SK-N-SH (cell line): ENCODE results near the gene HYPK. TPM values are rescaled to one million over a fixed set of nuclear protein-coding genes. Genes with fewer than 3 reads are reported as not detected.

Source experiments
- CTCF ChIA-PET: fragments of 300-600, 350-600 bp; formaldehyde crosslinking; extraction: SDS; loops from one replicate; lab custom pipeline; 2021; lab: Yijun Ruan, JAX
- POLR2A ChIA-PET: fragments of 350-600 bp; sonication (Branson Sonifier 250); formaldehyde crosslinking; extraction: SDS; loops from one replicate; lab custom pipeline; 2020; ENCODE audit warnings: antibody characterized with exemption, inconsistent platforms; lab: Yijun Ruan, JAX
- DNase-seq: peaks from one replicate; pipeline ENCODE4 v3.0.0; 2012
- H2AFZ ChIP-seq: fragments of 200-600 bp; sonication (generic); 2 replicates; pipeline ENCODE4 v1.8.1; 2016; ENCODE audit warnings: antibody characterized with exemption, mild to moderate bottlenecking, low read depth
- H3F3A ChIP-seq: fragments of 200-600 bp; sonication (generic); replicated peaks from 2 replicates; pipeline ENCODE3; 2016; ENCODE audit warnings: antibody characterized with exemption, mild to moderate bottlenecking; ENCODE audit not compliant: insufficient read depth
- H3K27ac ChIP-seq, 2 experiments: fragments of 200-500 bp in 1 of 2; fragments of 200-600 bp in 1 of 2; sonication (Bioruptor generic) in 1 of 2; sonication (generic), shearing (Covaris generic) in 1 of 2; 2 replicates each; pipeline versions ENCODE4 v1.5.1 to v1.6.1; 2014 to 2016; ENCODE audit warnings: low read depth in 2 of 2, inconsistent platforms in 1 of 2, low read length in 1 of 2, mild to moderate bottlenecking in 1 of 2, mixed read lengths in 1 of 2
- H3K27me3 ChIP-seq: fragments of 200-600 bp; sonication (generic), shearing (Covaris generic); 2 replicates; pipeline ENCODE4 v1.6.1; 2016; ENCODE audit warnings: mixed run types; ENCODE audit not compliant: insufficient read depth
- H3K36me3 ChIP-seq, 2 experiments: fragments of 200-500 bp in 1 of 2; fragments of 200-600 bp in 1 of 2; sonication (Bioruptor generic) in 1 of 2; sonication (generic) in 1 of 2; replicated peaks in 1 of 2; 2 replicates each; pipeline versions ENCODE3 to v1.5.1; 2014 to 2016; ENCODE audit warnings: low read length in 1 of 2, mild to moderate bottlenecking in 1 of 2; ENCODE audit not compliant: insufficient read depth in 2 of 2, control insufficient read depth in 1 of 2
- H3K4me1 ChIP-seq, 2 experiments: fragments of 200-500 bp in 1 of 2; fragments of 200-600 bp in 1 of 2; sonication (Bioruptor generic) in 1 of 2; sonication (generic), shearing (Covaris generic) in 1 of 2; 2 replicates each; pipeline versions ENCODE4 v1.5.1 to v1.6.1; 2014 to 2016; ENCODE audit warnings: low read depth in 1 of 2, low read length in 1 of 2, mixed run types in 1 of 2; ENCODE audit not compliant: insufficient read depth in 2 of 2, control insufficient read depth in 1 of 2
- H3K4me2 ChIP-seq: fragments of 200-600 bp; sonication (generic), shearing (Covaris generic); 2 replicates; pipeline ENCODE4 v1.6.1; 2017; ENCODE audit warnings: mixed run types
- H3K4me3 ChIP-seq, 2 experiments: fragments of 200-500 bp in 1 of 2; fragments of 200-600 bp in 1 of 2; sonication (Bioruptor generic) in 1 of 2; sonication (generic), shearing (Covaris generic) in 1 of 2; 2 replicates each; pipeline versions ENCODE4 v1.5.1 to v1.8.1; 2014 to 2016; ENCODE audit warnings: low read depth in 2 of 2, inconsistent platforms in 1 of 2, low read length in 1 of 2, mild to moderate bottlenecking in 1 of 2, mixed read lengths in 1 of 2, moderate library complexity in 1 of 2
- H3K79me2 ChIP-seq: fragments of 200-600 bp; sonication (generic); 2 replicates; pipeline ENCODE4 v1.8.1; 2017; ENCODE audit warnings: mild to moderate bottlenecking; ENCODE audit not compliant: insufficient read depth
- H3K9ac ChIP-seq: fragments of 200-600 bp; sonication (generic); 2 replicates; pipeline ENCODE4 v1.6.1; 2017; ENCODE audit warnings: mixed run types
- H3K9me2 ChIP-seq: fragments of 200-600 bp; sonication (generic); 2 replicates; pipeline ENCODE4 v1.6.1; 2017; ENCODE audit warnings: mixed run types
- H3K9me3 ChIP-seq: fragments of 200-600 bp; sonication (generic); 2 replicates; pipeline ENCODE4 v1.6.1; 2017; ENCODE audit warnings: mixed run types, mild to moderate bottlenecking, moderate library complexity
- H4K20me1 ChIP-seq: fragments of 200-600 bp; sonication (generic); 2 replicates; pipeline ENCODE4 v1.6.1; 2017; ENCODE audit warnings: mild to moderate bottlenecking, mixed run types; ENCODE audit not compliant: insufficient read depth
- CHD2 ChIP-seq: fragments of 150-350 bp; IDR thresholded peaks from 2 replicates; pipeline ENCODE4 v1.6.1; 2018; ENCODE audit warnings: low read length; ENCODE audit not compliant: partially characterized antibody
- CTCF ChIP-seq: fragments of 200-600 bp; sonication (generic); IDR thresholded peaks from 2 replicates; pipeline ENCODE4 v1.6.1; 2017; ENCODE audit warnings: antibody characterized with exemption, mild to moderate bottlenecking, moderate library complexity
- FOSL2 ChIP-seq: IDR thresholded peaks from 2 replicates; pipeline ENCODE4 v1.4.0; 2012; ENCODE audit warnings: low read depth, mild to moderate bottlenecking, moderate library complexity, borderline replicate concordance
- FOXJ3 ChIP-seq: sonication (generic); formaldehyde crosslinking; IDR thresholded peaks from 2 replicates; pipeline ENCODE4 v1.5.1; 2020; ENCODE audit warnings: mild to moderate bottlenecking, missing genetic modification reagents
- GABPA ChIP-seq: IDR thresholded peaks from 2 replicates; pipeline ENCODE4 v1.4.0; 2012; ENCODE audit warnings: low read depth, mild to moderate bottlenecking
- IRF3 ChIP-seq: fragments of 150-350 bp; IDR thresholded peaks from 2 replicates; pipeline ENCODE4 v1.6.1; 2016; ENCODE audit warnings: mild to moderate bottlenecking, low read depth, low read length
- JUND ChIP-seq: IDR thresholded peaks from 2 replicates; pipeline ENCODE4 v1.4.0; 2012
- MAX ChIP-seq: IDR thresholded peaks from 2 replicates; pipeline ENCODE4 v1.4.0; 2012; ENCODE audit warnings: low read depth
- MEF2A ChIP-seq: IDR thresholded peaks from 2 replicates; pipeline ENCODE4 v1.4.0; 2012; ENCODE audit warnings: low read depth, borderline replicate concordance
- NRF1 ChIP-seq: IDR thresholded peaks from 2 replicates; pipeline ENCODE4 v1.6.1; 2012; ENCODE audit warnings: low read depth, mild to moderate bottlenecking, low read length
- PBX3 ChIP-seq: IDR thresholded peaks from 2 replicates; pipeline ENCODE4; 2012
- RAD21 ChIP-seq: IDR thresholded peaks from 2 replicates; pipeline ENCODE4 v1.6.1; 2012; ENCODE audit warnings: mild to moderate bottlenecking, low read length
- RFX5 ChIP-seq: IDR thresholded peaks from 2 replicates; pipeline ENCODE4 v1.6.1; 2012; ENCODE audit warnings: mild to moderate bottlenecking, improper control_type of control experiment, low read length
- SIN3A ChIP-seq: IDR thresholded peaks from 2 replicates; pipeline ENCODE4 v1.6.1; 2012; ENCODE audit warnings: low read depth, mild to moderate bottlenecking, low read length, moderate library complexity, borderline replicate concordance
- TCF12 ChIP-seq: IDR thresholded peaks from 2 replicates; pipeline ENCODE4 v1.4.0; 2012
- USF1 ChIP-seq: IDR thresholded peaks from 2 replicates; pipeline ENCODE4 v1.4.0; 2012; ENCODE audit warnings: low read depth, borderline replicate concordance
- WGBS: methylation state at CpG from one replicate; pipeline ENCODE4 v1.1.6; 2017; ENCODE audit warnings: low lambda C conversion rate; 5-methylcytosine and 5-hydroxymethylcytosine counted together
- polyA plus RNA-seq, 3 experiments: library from polyadenylated mRNA; depleted of rRNA; stranded (reverse); fragments of >200 nt; gene quantifications; 2 replicates each; pipeline ENCODE4 v1.2.3, GENCODE V29; 2012

The HYPK gene
- polyA plus RNA-seq, 1 of the 3 experiments (the other 2 are of a cell fraction) = 11.5 TPM

GRCh38 chr15:43795197-43795596, 5.2 kb upstream of the HYPK start:
- Histone ChIP-seq H3K9ac (no peak overlapping the region), H3K27ac (0 out of 4 replicates have a peak overlapping the region, but pooled peaks of 1 of the 2 experiments have one; percentile 4), H3K36me3 (peaks cover 43 to 46% of the 10 kb centered on the region in 2 experiments), H3F3A (peaks cover 46% of the 10 kb centered on the region), H3K4me3 (peak overlapping the region in 1 of 2 experiments; percentile 99; a peak in 1 of 4 replicates), H3K27me3 (no peaks in the 10 kb centered on the region), H3K79me2 (peaks cover 38% of the 10 kb centered on the region), H3K9me2 (no peaks in the 10 kb centered on the region), H4K20me1 (peaks cover 28% of the 10 kb centered on the region), H2AFZ (no peak overlapping the region), H3K4me1 (peaks cover 20 to 26% of the 10 kb centered on the region in 2 experiments; a peak in 3 of 4 replicates), H3K9me3 (no peaks in the 10 kb centered on the region), H3K4me2 (peak overlapping the region; percentile 99; the same call in 1 of the 2 replicates)
- ChIA-PET CTCF (interaction anchor here (4.1 kb wide), 1 partner anchor 26 kb away, joined by 14 read pairs; no protein-coding TSS in a partner anchor), POLR2A (no interaction called here)
- DNase-seq = no peak
- TF ChIP-seq CHD2 = no peak
- 93% methylated on average over 2 of the region's 2 CpGs for WGBS

- H3K79me2 ChIP-seq = peaks cover 45% of the 10 kb centered on the region
- no peak overlapping the region for H3K9ac ChIP-seq
- no peaks in the 10 kb centered on the region for H3K9me3 ChIP-seq
- no peaks in the 10 kb centered on the region for H3K9me2 ChIP-seq
- peaks cover 28% of the 10 kb centered on the region for H4K20me1 ChIP-seq
- no peak overlapping the region for H2AFZ ChIP-seq
- no peak overlapping the region for H3K4me2 ChIP-seq
- ChIA-PET POLR2A (no interaction called here), CTCF (no interaction called here)
- no peak for DNase-seq
- peaks cover 20 to 27% of the 10 kb centered on the region in 2 experiments; a peak in 3 of 4 replicates for H3K4me1 ChIP-seq
- no peak overlapping the region for H3K4me3 ChIP-seq
- TF ChIP-seq JUND (no peak), FOXJ3 (CRISPR knock-in tag) (no peak), RAD21 (no peak), FOSL2 (no peak), PBX3 (no peak), NRF1 (no peak), CHD2 (no peak), TCF12 (no peak), IRF3 (no peak), USF1 (no peak), CTCF (no peak), MEF2A (no peak), MAX (no peak), GABPA (no peak), RFX5 (no peak), SIN3A (no peak)
- 0 out of 4 replicates have a peak overlapping the region, but pooled peaks of 1 of the 2 experiments have one; percentile 4 for H3K27ac ChIP-seq
- H3K27me3 ChIP-seq = no peaks in the 10 kb centered on the region
- peaks cover 43 to 46% of the 10 kb centered on the region in 2 experiments for H3K36me3 ChIP-seq
- H3F3A ChIP-seq = peaks cover 46% of the 10 kb centered on the region
Measured at GRCh38 chr15:43795997-43796396, 4.4 kb upstream of the HYPK start.
